T47D (cell line): ENCODE results near the gene ACTN4.

Experiments used
- DNase-seq, 2 experiments: peaks; one replicate each; pipeline versions ENCODE4 v3.0.0 to v3.0.0-alpha.2; 2011 to 2012; ENCODE audit warnings: low read depth in 1 of 2, low spot score in 1 of 2
- JUND ChIP-seq: IDR thresholded peaks from 2 replicates; pipeline ENCODE4 v1.6.1; 2012; ENCODE audit warnings: low read depth
- in situ Hi-C: cut with HindIII; loops from 2 replicates; pipeline ENCODE4 v1.10.0; 2016; ENCODE audit warnings: low sequenced_read_pairs, low pct_unique_long_range_greater_than_20kb

The ACTN4 gene

GRCh38 chr19:38726761-38727301, 79.4 kb downstream of the ACTN4 start:
- in situ Hi-C loops = no loop called here
- no peak for TF ChIP-seq JUND
- no peak for DNase-seq

DNA sequence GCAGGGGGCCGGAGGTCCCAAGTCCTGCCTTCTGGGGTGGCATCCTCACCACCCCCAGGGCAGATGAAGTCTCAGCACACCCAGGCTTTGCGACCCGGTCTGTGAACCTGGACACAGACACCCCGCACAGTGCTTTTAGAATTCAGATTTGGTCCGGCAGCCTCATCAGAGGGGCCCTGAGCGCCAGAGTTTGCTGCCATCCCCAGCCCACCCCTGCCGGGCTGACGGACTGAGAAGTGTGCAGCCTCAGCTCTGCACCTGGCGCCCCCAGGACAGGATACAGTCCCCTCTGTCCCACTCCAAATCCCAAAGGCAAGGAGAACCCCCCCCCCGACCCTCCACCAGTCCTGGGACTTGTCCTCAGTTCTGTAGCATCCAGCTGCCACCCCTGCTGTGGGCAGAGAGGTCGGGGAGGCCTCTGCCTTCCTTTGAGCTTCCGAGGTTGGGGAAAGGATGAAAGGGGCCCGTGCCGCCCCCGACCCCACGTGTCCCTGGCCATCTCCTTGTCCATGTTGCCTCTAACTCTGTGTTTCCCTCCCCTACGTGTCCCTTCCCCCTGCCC, 79.9 kb downstream of the ACTN4 start:
- in situ Hi-C loops = no loop called here
- DNase-seq = no peak
- no peak for TF ChIP-seq JUND

DNA sequence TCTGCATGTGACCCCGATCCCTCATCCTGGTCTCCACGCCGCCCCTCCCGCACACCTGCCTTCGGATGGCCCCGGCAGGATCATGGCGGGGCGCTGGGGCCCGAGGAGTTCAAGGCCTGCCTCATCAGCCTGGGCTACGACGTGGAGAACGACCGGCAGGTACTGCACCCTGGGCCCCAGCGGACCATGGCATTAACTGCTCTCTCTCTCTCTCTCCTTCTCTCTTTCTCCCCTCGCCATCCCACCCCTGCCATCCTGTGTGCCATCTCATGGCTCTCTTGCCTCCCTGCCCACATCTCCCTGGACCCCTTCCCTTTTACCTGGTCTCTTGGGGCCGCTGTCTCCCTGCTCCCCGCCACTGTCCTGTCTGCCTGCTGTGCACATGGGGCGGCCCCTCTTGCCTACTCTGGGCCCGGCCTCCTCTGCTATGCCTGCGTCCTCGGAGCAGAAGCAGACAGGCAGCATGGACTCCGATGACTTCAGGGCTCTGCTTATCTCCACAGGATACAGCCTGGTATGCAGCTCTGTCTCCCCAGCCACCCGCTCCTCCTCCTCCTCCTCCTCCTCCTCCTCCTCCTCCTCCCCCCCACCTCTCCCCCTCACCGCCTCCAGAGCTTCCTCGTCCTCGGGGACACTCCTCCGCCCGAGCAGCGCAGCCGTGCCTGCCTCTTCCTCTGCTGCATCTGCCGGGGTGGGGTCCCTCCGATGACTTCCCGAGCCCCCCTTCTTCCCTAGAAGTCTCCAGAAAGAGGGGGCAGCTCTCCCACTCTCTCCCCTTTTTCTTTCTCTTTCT, 80.6 kb downstream of the ACTN4 start:
- no peak for DNase-seq
- in situ Hi-C loops = no loop called here
- no peak for TF ChIP-seq JUND

GRCh38 chr19:38728752-38729541, 81.5 kb downstream of the ACTN4 start:
- no peak for TF ChIP-seq JUND
- no peak for DNase-seq
- in situ Hi-C loops = no loop called here

DNA sequence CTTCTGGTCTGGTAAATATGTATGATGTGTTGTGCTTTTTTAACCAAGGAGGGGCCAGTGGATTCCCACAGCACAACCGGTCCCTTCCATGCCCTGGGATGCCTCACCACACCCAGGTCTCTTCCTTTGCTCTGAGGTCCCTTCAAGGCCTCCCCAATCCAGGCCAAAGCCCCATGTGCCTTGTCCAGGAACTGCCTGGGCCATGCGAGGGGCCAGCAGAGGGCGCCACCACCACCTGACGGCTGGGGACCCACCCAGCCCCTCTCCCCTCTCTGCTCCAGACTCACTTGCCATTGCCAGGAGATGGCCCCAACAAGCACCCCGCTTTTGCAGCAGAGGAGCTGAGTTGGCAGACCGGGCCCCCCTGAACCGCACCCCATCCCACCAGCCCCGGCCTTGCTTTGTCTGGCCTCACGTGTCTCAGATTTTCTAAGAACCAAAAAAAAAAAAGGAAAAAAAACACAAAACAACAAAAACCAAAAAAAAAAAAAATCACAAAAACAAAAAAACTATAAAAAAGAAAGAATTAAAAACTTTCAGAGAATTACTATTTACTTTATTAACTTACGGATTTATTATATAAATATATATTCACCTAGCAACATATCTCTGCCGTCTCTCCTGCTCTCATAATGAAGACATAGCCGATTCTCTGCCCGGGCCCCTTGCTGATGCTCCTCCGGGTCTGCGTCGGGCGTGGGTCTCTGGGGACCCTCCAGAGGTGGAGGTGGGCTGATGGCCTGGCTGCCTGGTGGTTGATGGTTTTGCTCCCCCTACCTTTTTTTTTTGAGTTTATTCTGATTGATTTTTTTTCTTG, 82.4 kb downstream of the ACTN4 start:
- in situ Hi-C loops = no loop called here
- no peak for TF ChIP-seq JUND
- DNase-seq = peak in 1 of 2 experiments; percentile 49

GRCh38 chr19:38730470-38730730, 83.0 kb downstream of the ACTN4 start:
- TF ChIP-seq JUND = no peak
- no peak for DNase-seq
- in situ Hi-C loops = no loop called here

DNA sequence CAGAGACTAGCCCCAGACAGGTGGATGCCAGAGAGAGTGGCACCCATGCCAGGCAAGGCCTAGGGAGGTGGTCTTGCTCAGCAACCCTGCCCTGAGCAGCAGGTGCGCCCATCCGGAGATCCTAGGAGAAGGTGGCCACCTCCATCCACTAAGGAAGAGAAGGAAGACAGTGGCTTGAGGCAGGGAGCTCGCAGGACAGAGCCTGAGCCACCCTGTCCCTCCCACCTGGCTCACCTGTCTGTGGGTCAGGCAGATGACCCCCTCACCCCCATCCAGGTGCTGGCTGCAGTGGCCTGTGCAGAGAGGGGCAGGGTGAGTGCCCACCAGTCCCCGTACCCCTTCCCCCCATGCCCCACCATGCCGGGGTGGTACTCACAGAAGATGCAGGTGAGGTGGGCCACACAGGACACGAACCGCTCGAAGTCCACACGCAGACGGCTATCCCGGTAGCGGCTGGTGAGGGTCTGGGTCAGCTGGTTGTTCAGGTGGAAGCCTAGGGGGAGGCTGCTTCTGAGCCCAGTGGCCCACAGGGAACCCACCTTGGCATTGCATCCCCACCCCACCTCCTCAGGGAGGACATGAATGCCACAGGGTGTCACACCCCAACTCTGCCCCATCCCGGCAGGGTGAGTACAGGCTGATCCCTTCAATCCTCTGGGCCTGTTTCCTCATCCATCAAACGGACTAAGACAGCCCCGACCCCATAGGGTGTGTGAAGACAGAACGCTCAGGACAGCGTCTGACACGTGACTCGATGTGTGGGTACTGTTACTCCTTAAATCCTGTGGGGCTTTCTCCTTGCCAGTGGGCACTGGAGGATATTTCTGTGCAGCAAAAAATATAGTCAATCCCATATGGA, 83.5 kb downstream of the ACTN4 start:
- no peak for TF ChIP-seq JUND
- in situ Hi-C loops = no loop called here
- DNase-seq = no peak

DNA sequence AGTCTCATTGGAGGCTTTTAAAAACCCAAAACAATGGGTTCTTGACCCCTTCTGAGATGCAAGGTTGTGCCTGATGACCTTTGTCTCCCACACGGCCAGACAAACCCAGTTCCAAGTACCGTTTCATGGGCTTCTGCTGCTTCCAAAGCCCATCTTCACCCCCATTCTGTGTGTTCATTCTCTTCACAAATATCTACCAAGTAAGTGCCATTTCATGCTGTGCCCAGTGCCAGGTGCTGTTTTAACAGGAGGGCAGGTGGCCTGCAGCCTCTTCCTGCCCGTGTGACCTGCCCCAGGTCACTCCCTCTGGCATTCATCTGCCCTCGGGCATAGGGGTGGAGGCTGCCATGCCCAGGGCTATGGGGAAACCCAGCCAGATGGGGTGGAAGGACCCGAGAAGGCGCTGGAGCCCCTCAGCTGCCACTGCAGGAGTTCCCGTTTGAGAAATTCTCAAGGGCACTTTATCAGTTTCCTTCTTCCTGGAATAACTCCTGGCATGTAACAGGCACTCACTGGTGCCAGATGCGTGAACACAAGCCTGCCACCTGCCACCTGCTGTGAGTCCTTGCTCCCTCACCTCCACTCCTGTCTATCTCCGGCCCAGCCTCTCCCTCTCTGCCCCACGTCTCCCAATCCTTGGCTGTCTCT, 84.3 kb downstream of the ACTN4 start:
- TF ChIP-seq JUND = no peak
- no peak for DNase-seq
- in situ Hi-C loops = no loop called here

GRCh38 chr19:38733241-38733492, 85.7 kb downstream of the ACTN4 start:
- DNase-seq = no peak
- in situ Hi-C loops = no loop called here
- no peak for TF ChIP-seq JUND

- TF ChIP-seq JUND = no peak
- in situ Hi-C loops = no loop called here
- DNase-seq = no peak
Measured at GRCh38 chr19:38733493-38734175, 86.2 kb downstream of the ACTN4 start.

GRCh38 chr19:38734176-38734425, 86.7 kb downstream of the ACTN4 start:
- in situ Hi-C loops = no loop called here
- no peak for DNase-seq
- TF ChIP-seq JUND = no peak
